CD4-positive, alpha-beta T cell treated with Interleukin-17A for 4 hours (primary cell): Measurements from ENCODE around the gene GARNL3.
A peak's percentile ranks its signal among the peaks of the same experiment; 100 is the strongest.

ENCODE experiments used
- DNase-seq: peaks from one replicate; pipeline ENCODE4 v3.0.0-alpha.2; 2020; ENCODE audit warnings: mixed read lengths

Gene GARNL3

DNA sequence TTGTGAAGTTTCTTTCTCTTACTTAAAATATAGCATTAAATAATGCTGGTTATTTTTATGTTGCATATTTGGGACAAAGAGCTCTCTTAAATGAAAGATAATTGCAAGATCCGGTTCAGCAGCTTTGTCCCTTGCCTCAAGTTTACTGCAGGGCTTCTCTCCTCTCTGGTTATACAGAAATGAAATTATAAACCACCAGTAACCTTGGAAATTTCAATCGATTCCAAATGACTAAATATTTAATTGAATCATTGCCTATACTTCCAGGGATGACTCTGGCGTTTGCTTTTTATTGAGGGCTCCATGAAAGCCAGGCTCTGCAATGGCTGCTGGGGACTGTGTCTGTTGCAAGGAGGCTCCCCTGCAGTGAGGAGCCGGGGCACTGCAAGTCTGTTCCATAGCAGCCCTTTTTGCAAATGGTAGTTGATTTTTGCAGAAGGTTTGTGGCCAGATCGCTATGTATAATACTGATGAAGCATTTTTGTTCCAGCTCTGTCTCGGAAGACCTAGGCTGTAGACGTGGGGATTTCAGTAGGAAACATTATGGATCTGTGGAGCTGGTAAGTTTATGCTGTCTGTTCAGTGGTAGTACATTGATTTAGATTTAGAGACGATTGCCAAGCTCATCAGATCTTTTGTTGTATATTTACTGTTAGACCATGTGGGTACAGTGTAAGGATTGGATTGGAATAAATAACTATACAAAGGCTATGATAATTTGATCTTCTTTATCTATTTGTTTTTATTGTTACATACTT is at the start of gene GARNL3:
Gene GARNL3, plus strand, starts transcription at position 313 of the 758 bp plus-strand sequence. Its CDS starts 104 bp downstream, at position 417.
- DNase-seq = no peak

- no peak for DNase-seq
These were observed 49.0 kb upstream of the GARNL3 start for GRCh38 chr9:127215268-127216209.

GRCh38 chr9:127216210-127216887 is 48.2 kb upstream of the GARNL3 start:
- no peak for DNase-seq

DNA sequence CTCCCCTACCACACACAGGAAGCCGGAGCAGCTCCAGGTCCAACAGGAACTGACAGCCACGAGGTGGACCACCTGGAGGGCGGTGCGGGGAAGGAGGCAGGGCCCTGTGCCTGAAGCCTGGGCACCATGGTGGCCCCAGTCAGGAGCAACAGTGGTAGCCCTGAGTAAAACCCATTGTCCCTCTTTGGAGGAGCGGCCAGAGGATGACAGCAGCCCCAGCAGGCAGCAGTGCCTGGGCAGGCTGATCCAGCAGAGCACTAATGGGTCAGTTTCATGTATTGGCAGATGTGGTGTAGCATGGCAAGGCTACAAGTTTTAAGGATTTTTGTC is 47.7 kb upstream of the GARNL3 start:
- no peak for DNase-seq

DNA sequence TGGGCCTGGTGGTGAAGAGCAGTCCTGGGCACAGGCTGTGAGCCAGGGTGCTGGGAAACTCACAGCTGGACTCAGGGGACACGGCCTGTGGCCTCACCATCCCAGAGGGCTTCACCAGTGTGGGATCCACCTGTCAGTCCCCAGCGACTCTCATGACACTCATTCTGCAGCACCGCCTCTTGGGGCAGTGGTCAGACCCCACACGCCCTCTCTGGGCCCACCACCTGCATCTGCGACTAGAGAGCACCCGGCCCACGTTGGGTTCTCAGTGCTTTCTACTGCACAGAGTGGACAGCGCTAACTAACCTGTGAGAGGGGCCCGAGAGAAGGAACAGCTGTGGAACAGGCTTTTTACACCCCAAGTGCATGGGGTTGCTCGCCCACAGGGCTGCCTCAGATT is 45.8 kb upstream of the GARNL3 start:
- no peak for DNase-seq

GRCh38 chr9:127219520-127219919 is 45.1 kb upstream of the GARNL3 start:
- no peak for DNase-seq

DNA sequence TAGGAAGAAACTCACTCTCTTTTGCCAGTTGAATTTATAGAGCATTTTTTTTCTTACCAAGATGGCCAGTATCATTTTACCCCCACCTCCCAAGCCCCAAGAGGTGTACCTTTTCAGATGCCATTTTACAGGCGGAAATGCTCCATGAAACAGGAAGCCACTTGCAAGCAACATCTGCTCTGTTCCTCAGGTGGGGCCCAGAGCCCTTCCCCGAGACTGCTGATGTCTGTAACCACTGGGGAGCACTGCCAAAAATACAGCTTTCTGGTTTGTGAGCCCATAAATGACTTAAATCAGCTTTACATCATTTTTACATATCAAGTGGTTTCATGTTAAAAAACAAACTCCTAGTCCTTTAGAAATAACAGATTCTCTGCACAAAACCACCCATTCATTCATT is 42.9 kb upstream of the GARNL3 start:
- peak; percentile 27 for DNase-seq

GRCh38 chr9:127222388-127223095 is 42.0 kb upstream of the GARNL3 start:
- no peak for DNase-seq

- no peak for DNase-seq
These were observed 41.3 kb upstream of the GARNL3 start for GRCh38 chr9:127223266-127223665.

DNA sequence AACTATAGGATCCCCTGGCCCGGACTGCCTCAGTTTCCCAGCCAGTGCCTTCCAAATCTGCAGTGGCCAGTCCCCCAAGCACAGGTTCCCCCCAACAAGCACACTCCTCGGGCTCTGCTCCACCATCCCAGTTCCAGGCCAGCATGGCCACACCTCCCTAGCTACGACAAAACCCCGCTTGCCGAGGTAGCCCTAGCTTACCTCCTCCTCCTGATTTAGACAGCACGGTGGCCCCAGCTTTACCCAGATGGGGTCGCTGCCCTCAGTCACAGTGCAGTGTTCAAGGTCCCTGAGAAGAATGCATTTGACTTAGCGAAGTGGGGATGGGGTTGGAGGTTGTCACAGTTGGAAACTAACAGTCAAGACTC is 40.8 kb upstream of the GARNL3 start:
- DNase-seq = no peak

DNA sequence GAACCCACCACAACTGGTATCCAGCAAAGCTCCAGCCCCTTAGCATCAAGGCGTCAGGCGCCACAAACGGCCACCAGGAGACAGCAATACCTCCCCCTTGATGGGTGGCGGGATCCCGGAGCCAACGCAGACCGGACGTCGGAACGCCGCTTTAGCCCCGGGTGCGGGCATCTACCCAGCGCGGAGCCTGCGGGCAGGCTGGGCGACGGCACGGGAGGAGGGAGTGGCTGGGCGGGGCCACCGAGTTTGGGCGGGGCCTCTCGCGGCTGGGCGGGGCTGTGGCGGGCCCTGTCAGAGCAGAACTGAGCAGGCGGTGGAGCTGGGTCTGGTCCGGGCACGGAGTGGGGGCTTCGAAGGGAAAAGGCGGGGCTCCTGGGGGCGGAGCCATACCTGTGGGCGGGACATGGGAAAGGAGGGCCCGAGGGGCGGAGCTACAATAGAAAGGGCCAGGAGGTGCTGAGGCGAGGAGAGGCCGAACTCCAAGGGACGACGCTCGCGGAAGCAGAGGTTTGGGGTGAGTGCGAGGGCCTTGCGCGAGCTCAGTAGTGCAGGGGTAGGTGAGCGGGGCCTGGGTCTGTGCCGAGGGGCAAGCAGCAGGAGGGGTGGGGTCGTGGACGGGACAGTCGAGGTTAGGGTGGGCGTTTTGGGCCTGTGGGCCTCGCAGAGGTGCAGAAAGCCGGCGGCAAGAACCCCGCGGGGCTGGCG is 40.2 kb upstream of the GARNL3 start:
- peak; percentile 87 for DNase-seq

DNA sequence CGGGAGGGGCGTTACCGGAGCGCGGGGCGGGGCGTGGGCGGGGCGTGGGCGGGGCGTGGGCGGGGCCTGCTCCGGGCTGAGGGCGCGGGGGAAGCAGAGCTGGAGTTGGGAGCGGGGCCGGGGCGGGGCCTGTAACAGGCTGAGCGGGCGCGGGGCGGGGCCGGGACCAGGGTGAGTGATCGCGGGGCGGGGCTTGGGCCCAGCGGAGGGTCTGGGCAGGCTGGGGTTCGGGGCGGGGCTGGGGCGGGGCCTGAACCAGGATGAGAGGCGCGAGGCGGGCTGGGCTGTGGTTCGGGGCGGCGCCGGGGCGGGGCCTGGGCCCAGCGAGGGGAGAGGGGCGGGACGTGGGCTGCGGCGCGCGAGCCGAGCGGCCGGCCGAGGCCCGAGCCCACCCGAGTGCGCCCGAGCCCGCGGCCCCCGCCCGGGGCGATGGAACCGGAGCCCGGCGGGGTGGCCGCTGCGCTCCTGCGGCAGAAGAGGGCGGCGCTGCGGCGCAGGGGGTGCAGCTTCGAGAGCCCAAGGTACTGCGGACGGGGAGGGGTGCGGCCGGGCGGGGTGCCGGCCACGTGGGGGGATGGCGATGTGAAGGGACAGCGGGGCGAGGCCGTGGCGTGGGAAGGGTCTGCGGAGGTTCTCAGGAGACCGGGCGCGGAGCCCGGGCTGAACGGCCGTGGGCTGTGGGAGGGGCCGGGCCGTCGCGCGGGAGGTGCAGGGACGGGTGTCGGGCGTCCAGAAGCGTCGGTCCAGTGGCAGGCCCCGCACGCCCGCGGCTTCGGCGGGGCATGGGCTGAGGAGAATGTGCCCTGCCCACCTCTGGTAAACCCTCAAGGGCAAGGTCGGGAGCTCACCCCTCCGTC is 39.5 kb upstream of the GARNL3 start:
- peak; percentile 99 for DNase-seq

- no peak for DNase-seq
These were observed 38.6 kb upstream of the GARNL3 start for GRCh38 chr9:127225801-127226625.

GRCh38 chr9:127229691-127230417 is 34.7 kb upstream of the GARNL3 start:
- DNase-seq = no peak

GRCh38 chr9:127231666-127232065 is 32.9 kb upstream of the GARNL3 start:
- DNase-seq = no peak

- no peak for DNase-seq
These were observed 31.6 kb upstream of the GARNL3 start for GRCh38 chr9:127232833-127233549.

- DNase-seq = no peak
These were observed 31.0 kb upstream of the GARNL3 start for GRCh38 chr9:127233550-127233949.

- no peak for DNase-seq
These were observed 30.6 kb upstream of the GARNL3 start for GRCh38 chr9:127233989-127234388.

DNA sequence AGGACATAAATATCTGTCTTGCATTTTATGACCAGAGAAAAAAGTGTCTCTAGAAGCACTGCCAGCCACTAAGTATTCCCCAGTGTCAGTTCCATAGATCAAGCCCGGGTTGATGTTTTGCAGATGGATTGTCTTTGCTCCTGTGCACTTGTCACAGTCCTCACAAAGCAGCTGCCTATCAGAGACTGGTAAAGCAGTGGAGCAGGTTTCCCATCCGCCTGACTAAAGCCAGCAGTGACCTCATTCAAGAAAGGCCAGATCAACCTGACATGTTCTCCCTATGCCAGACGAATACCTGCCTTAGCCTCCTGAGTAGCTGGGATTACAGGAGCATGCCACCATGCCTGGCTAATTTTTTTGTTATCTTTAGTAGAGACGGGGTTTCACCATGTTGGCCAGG is 26.8 kb upstream of the GARNL3 start:
- DNase-seq = no peak
